Central memory CD8-positive, alpha-beta T cell (primary cell): Measurements from ENCODE around the gene OR5D16.
"Not testable (repeated sequence)": the region's sequence is repeated elsewhere in the genome, so short reads cannot be mapped to it uniquely, and the experiment has no call there.

ENCODE experiments used
- ATAC-seq: fragments of 150-1000 bp; cut with Tn5 transposase; replicated peaks from 2 replicates; pipeline ENCODE4 v1.10.0; 2022; ENCODE audit warnings: mild to moderate bottlenecking, moderate FRiP score, moderate number of reproducible peaks; ENCODE audit not compliant: poor library complexity, severe bottlenecking; ENCODE audit errors: extremely low read depth
- DNase-seq, 2 donors: peaks; one replicate each; pipeline ENCODE4 v3.0.0; 2021; ENCODE audit warnings: low spot score in 2 of 2
- H3K27ac Mint-ChIP-seq: one replicate; pipeline ENCODE4 v1.8.0; 2022; ENCODE audit warnings: low read depth, mild to moderate bottlenecking, moderate library complexity, mixed read lengths
- H3K27me3 Mint-ChIP-seq: one replicate; pipeline ENCODE4 v1.8.0; 2022; ENCODE audit warnings: mixed read lengths
- H3K36me3 Mint-ChIP-seq: one replicate; pipeline ENCODE4 v1.8.0; 2022; ENCODE audit warnings: mild to moderate bottlenecking, moderate library complexity, mixed read lengths; ENCODE audit not compliant: insufficient read depth
- H3K4me1 Mint-ChIP-seq: one replicate; pipeline ENCODE4 v1.8.0; 2022; ENCODE audit warnings: mixed read lengths
- H3K4me3 Mint-ChIP-seq: one replicate; pipeline ENCODE4 v1.8.0; 2022; ENCODE audit warnings: mild to moderate bottlenecking, moderate library complexity, mixed read lengths
- H3K9me3 Mint-ChIP-seq: one replicate; pipeline ENCODE4 v1.8.0; 2022; ENCODE audit warnings: mixed read lengths

Gene OR5D16

GRCh38 chr11:55872731-55873130 lies 34.2 kb downstream of the OR5D16 start:
- ATAC-seq, H3K9me3 Mint-ChIP-seq, H3K36me3 Mint-ChIP-seq, DNase-seq, H3K27ac Mint-ChIP-seq, H3K27me3 Mint-ChIP-seq, H3K4me3 Mint-ChIP-seq, H3K4me1 Mint-ChIP-seq: not testable (repeated sequence)

GRCh38 chr11:55873146-55873545 lies 34.6 kb downstream of the OR5D16 start:
- not testable (repeated sequence) for H3K4me1 Mint-ChIP-seq, H3K36me3 Mint-ChIP-seq, DNase-seq, H3K27me3 Mint-ChIP-seq, H3K4me3 Mint-ChIP-seq, ATAC-seq, H3K27ac Mint-ChIP-seq, H3K9me3 Mint-ChIP-seq

DNA sequence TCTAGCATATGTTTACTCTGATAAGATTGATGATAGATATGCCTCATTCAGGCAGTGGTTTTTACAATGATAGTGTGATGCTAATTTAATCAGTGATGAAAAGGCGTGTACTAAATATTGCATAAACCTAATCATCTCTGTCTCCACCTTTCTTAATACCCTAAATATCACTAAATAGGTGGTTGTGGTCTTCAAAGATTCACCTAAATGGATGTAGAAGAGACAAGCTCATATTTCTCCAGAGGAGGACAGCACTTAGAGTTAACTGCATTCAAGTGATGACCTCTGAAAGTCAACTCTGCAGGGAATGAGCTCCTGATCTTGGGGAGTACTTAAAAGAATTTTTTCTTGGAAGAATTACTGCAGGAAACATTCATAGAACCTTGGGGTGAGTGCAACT lies 44.4 kb downstream of the OR5D16 start, which contains the start of gene TRIM51:
Gene TRIM51, plus strand, starts transcription at position 301 of the 400 bp plus-strand sequence. CDS start 2,132 bp downstream, outside the sequence.
- H3K27me3 Mint-ChIP-seq, ATAC-seq, DNase-seq, H3K4me1 Mint-ChIP-seq, H3K4me3 Mint-ChIP-seq, H3K36me3 Mint-ChIP-seq, H3K27ac Mint-ChIP-seq: not testable (repeated sequence)
- peaks cover 22% of the 10 kb centered on the region for H3K9me3 Mint-ChIP-seq

GRCh38 chr11:55884995-55885394 lies 46.4 kb downstream of the OR5D16 start:
- not testable (repeated sequence) for H3K4me3 Mint-ChIP-seq, H3K27me3 Mint-ChIP-seq, H3K36me3 Mint-ChIP-seq, ATAC-seq, H3K4me1 Mint-ChIP-seq, DNase-seq, H3K27ac Mint-ChIP-seq
- H3K9me3 Mint-ChIP-seq, result peaks cover 22% of the 10 kb centered on the region

GRCh38 chr11:55885481-55885880 lies 46.9 kb downstream of the OR5D16 start:
- H3K36me3 Mint-ChIP-seq, ATAC-seq, H3K4me3 Mint-ChIP-seq, H3K27me3 Mint-ChIP-seq, H3K4me1 Mint-ChIP-seq, H3K27ac Mint-ChIP-seq, DNase-seq: not testable (repeated sequence)
- peaks cover 22% of the 10 kb centered on the region for H3K9me3 Mint-ChIP-seq
